ENCODE data around the gene NKX2-4.

Gene NKX2-4

DNA sequence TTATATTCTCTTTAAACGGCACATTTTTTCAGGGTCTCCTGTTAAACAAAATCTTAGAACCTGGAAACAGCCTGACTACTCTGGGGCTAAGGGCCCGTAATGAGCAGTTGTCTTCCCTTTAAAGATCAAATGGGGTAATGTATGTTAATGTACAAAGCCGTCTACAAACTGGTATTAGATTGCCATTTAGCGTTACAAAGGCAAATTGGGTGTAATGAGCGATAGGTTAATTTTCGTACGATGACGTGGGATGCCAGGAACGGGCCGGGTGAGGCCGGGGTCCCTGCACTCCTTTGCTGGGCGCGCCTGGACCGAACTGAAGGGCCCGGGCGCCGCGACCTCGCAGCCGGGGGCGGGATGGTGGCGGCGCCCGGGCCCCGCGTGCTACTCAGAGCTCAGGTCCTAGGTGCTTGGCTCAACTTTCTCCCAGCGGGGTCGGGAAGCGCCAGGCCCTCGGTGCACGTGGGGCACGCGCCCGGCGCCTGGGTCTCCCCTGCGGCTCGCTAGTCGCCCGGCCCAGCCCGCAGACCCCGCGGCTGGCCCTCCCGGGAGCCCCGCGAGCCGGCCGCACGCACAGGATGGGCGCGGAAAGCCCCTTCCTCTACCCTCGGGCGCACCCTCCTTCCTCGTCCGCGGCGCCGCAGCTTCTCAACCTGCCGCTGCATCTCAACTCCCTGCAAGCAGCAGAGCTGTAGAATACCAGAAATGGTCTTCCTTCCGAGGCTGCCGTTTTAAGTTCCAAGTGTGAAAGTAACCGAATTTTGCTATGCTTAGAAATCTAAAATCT is 5.9 kb downstream of the NKX2-4 start:
- H3K4me1 ChIP-seq (ENCODE audit: insufficient read depth, low read length, severe bottlenecking): no peaks in the 10 kb centered on the region
- peaks cover 20% of the 10 kb centered on the region; the same call in 1 of the 2 replicates for H3K36me3 ChIP-seq (ENCODE audit: insufficient read depth, low read length)
- no peak overlapping the region for H3K4me3 ChIP-seq (ENCODE audit: low read depth, low read length, poor library complexity, severe bottlenecking)
- no peaks in the 10 kb centered on the region for H4K20me1 ChIP-seq (ENCODE audit: insufficient read depth, low read length)
- H2AFZ ChIP-seq (ENCODE audit: low read length): no peak overlapping the region
- H3K27me3 ChIP-seq (ENCODE audit: insufficient read depth, low read length): no peaks in the 10 kb centered on the region
- no peaks in the 10 kb centered on the region for H3K9me3 ChIP-seq (ENCODE audit: low read length)
- no peak overlapping the region for H3K4me2 ChIP-seq (ENCODE audit: low read length)
- TF ChIP-seq, protein P1, sequence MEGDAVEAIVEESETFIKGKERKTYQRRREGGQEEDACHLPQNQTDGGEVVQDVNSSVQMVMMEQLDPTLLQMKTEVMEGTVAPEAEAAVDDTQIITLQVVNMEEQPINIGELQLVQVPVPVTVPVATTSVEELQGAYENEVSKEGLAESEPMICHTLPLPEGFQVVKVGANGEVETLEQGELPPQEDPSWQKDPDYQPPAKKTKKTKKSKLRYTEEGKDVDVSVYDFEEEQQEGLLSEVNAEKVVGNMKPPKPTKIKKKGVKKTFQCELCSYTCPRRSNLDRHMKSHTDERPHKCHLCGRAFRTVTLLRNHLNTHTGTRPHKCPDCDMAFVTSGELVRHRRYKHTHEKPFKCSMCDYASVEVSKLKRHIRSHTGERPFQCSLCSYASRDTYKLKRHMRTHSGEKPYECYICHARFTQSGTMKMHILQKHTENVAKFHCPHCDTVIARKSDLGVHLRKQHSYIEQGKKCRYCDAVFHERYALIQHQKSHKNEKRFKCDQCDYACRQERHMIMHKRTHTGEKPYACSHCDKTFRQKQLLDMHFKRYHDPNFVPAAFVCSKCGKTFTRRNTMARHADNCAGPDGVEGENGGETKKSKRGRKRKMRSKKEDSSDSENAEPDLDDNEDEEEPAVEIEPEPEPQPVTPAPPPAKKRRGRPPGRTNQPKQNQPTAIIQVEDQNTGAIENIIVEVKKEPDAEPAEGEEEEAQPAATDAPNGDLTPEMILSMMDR (IDR thresholded peaks at IDR 0.05; ENCODE audit: low read length): no peak
- TF ChIP-seq EZH2 (IDR thresholded peaks at IDR 0.05; ENCODE audit: borderline replicate concordance, low read length): no peak
- H3K9ac ChIP-seq (ENCODE audit: low read length): no peak overlapping the region
- H3F3A ChIP-seq (ENCODE audit: insufficient read depth, low read length): no peaks in the 10 kb centered on the region
- no peak overlapping the region for H3K27ac ChIP-seq (ENCODE audit: low read depth, low read length, poor library complexity, severe bottlenecking)
- H3K79me2 ChIP-seq (ENCODE audit: insufficient read depth, low read length): no peaks in the 10 kb centered on the region
- H3K9me2 ChIP-seq (ENCODE audit: low read depth, low read length): no peaks in the 10 kb centered on the region

DNA sequence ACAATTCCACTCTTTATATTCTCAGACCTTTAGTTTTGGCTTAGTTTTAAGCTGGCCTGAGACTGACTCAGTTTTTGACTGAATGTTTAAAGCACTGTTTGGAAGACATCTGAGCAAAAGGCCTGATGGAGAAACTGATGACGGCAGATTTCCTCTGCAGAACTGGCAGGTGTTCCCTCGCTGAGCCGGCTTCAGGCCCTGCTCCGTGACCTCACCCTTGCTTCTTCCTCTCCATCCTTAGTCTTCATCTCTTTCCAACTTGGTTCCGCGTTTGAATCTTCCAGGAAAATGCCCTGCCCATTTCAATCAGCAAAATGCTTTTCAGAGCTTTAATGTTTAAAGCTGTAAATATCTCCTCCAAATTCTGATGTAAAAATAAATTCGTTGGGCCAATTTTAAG is 6.6 kb downstream of the NKX2-4 start:
- H3F3A ChIP-seq (ENCODE audit: insufficient read depth, low read length): no peaks in the 10 kb centered on the region
- no peaks in the 10 kb centered on the region for H3K79me2 ChIP-seq (ENCODE audit: insufficient read depth, low read length)
- no peak overlapping the region for H3K27ac ChIP-seq (ENCODE audit: low read depth, low read length, poor library complexity, severe bottlenecking)
- H3K9ac ChIP-seq (ENCODE audit: low read length): no peak overlapping the region
- H3K27me3 ChIP-seq (ENCODE audit: insufficient read depth, low read length): no peaks in the 10 kb centered on the region
- no peaks in the 10 kb centered on the region for H3K9me2 ChIP-seq (ENCODE audit: low read depth, low read length)
- H3K4me1 ChIP-seq (ENCODE audit: insufficient read depth, low read length, severe bottlenecking): no peaks in the 10 kb centered on the region
- H3K4me2 ChIP-seq (ENCODE audit: low read length): no peak overlapping the region
- H3K4me3 ChIP-seq (ENCODE audit: low read depth, low read length, poor library complexity, severe bottlenecking): no peak overlapping the region
- TF ChIP-seq EZH2 (IDR thresholded peaks at IDR 0.05; ENCODE audit: borderline replicate concordance, low read length): no peak
- TF ChIP-seq, protein P1 (IDR thresholded peaks at IDR 0.05; ENCODE audit: low read length): no peak
- peaks cover 26% of the 10 kb centered on the region for H3K36me3 ChIP-seq (ENCODE audit: insufficient read depth, low read length)
- no peaks in the 10 kb centered on the region for H4K20me1 ChIP-seq (ENCODE audit: insufficient read depth, low read length)
- H2AFZ ChIP-seq (ENCODE audit: low read length): no peak overlapping the region
- no peaks in the 10 kb centered on the region for H3K9me3 ChIP-seq (ENCODE audit: low read length)

DNA sequence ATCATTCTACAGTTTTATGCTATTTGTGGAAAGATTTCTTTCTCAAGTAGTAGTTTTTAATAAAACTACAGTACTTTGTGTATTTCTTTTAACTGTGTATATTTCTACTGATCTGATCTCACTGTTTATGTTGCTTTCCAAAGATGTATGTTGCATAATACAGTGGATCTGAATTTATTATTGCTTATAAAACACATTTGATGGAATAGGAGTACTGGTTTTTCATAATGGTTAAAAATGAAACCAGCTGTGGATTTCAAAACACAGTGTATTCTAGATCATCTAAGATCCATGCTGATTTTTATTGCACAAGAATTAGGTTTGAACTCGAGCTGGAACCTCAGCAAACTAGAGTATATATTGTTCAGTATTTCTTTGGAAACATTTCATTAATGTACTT is 8.0 kb downstream of the NKX2-4 start:
- H3K36me3 ChIP-seq (ENCODE audit: insufficient read depth, low read length): peaks cover 35% of the 10 kb centered on the region
- H3K79me2 ChIP-seq (ENCODE audit: insufficient read depth, low read length): no peaks in the 10 kb centered on the region
- H3K9me3 ChIP-seq (ENCODE audit: low read length): no peaks in the 10 kb centered on the region
- H3K27me3 ChIP-seq (ENCODE audit: insufficient read depth, low read length): no peaks in the 10 kb centered on the region
- H2AFZ ChIP-seq (ENCODE audit: low read length): no peak overlapping the region
- no peak overlapping the region for H3K27ac ChIP-seq (ENCODE audit: low read depth, low read length, poor library complexity, severe bottlenecking)
- H3K4me1 ChIP-seq (ENCODE audit: insufficient read depth, low read length, severe bottlenecking): no peaks in the 10 kb centered on the region
- H3F3A ChIP-seq (ENCODE audit: insufficient read depth, low read length): no peaks in the 10 kb centered on the region
- TF ChIP-seq, protein P1 (IDR thresholded peaks at IDR 0.05; ENCODE audit: low read length): no peak
- no peak for TF ChIP-seq EZH2 (IDR thresholded peaks at IDR 0.05; ENCODE audit: borderline replicate concordance, low read length)
- H3K4me3 ChIP-seq (ENCODE audit: low read depth, low read length, poor library complexity, severe bottlenecking): no peak overlapping the region
- H3K4me2 ChIP-seq (ENCODE audit: low read length): no peak overlapping the region
- H4K20me1 ChIP-seq (ENCODE audit: insufficient read depth, low read length): no peaks in the 10 kb centered on the region
- H3K9ac ChIP-seq (ENCODE audit: low read length): no peak overlapping the region
- no peaks in the 10 kb centered on the region for H3K9me2 ChIP-seq (ENCODE audit: low read depth, low read length)
